OCI-LY3 (cell line): Measurements from ENCODE around the gene ZNF668.

Experiments used
- EZH2phosphoT487 ChIP-seq: fragments of 200-600 bp; shearing (Covaris generic); IDR thresholded peaks from 2 replicates; pipeline ENCODE4 v1.6.1; 2018; ENCODE audit warnings: antibody characterized with exemption, mixed run types, low read depth
- TF ChIP-seq, protein P1 (sequence below): fragments of 200-600, 300-600 bp; sonication (generic); IDR thresholded peaks from 2 replicates; pipeline ENCODE4 v1.5.1; 2014; ENCODE audit warnings: antibody characterized with exemption, low read length, low read depth

DNA sequence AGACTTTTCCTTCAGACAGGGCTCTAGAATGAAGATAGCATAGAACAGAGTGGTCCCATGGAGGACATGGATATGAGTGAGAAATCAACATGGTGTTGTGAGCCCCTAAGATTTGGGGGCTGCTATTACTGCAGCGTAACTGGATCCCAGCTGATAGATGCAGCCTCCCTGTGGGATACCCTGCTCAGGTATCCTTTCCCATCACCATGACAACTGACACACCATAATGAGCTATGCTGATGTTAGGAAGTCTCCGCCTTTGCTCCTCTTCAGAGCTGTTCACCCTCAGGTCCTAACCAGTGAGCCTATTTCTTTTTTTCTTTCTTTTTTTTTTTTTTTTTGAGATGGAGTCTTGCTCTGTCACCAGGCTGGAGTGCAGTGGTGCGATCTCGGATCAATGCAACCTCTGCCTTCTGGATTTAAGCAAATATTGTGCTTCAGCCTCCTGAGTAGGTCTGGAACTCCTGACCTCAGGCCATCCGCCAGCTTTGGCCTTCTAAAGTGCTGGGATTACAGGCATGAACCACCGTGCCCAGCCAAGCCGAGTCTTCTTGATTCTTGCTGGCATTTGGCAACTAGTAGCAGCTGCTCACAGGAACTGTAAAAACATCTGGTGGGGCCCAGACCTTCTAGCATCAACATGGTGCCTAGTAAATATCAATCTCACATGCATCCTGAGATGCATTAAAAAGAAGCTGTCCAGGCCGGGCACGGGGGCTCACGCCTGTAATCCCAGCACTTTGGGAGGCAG, 23.6 kb downstream of the ZNF668 start:
- TF ChIP-seq, protein P1, sequence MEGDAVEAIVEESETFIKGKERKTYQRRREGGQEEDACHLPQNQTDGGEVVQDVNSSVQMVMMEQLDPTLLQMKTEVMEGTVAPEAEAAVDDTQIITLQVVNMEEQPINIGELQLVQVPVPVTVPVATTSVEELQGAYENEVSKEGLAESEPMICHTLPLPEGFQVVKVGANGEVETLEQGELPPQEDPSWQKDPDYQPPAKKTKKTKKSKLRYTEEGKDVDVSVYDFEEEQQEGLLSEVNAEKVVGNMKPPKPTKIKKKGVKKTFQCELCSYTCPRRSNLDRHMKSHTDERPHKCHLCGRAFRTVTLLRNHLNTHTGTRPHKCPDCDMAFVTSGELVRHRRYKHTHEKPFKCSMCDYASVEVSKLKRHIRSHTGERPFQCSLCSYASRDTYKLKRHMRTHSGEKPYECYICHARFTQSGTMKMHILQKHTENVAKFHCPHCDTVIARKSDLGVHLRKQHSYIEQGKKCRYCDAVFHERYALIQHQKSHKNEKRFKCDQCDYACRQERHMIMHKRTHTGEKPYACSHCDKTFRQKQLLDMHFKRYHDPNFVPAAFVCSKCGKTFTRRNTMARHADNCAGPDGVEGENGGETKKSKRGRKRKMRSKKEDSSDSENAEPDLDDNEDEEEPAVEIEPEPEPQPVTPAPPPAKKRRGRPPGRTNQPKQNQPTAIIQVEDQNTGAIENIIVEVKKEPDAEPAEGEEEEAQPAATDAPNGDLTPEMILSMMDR: no peak
- TF ChIP-seq EZH2phosphoT487: no peak
